Kidney epithelial cell (primary cell): ENCODE data around the gene ANXA9. TPM values are rescaled to one million over a fixed set of nuclear protein-coding genes. Genes with fewer than 3 reads are reported as not detected.
A peak's percentile ranks its signal among the peaks of the same experiment; 100 is the strongest.

Experiments used
- DNase-seq: peaks from one replicate; pipeline ENCODE4 v3.0.0-alpha.2; 2010; ENCODE audit warnings: low read depth
- H3K27me3 ChIP-seq: 2 replicates; pipeline ENCODE4 v1.6.0; 2011; ENCODE audit warnings: low read length; ENCODE audit not compliant: control insufficient read depth, insufficient read depth
- H3K36me3 ChIP-seq: 2 replicates; pipeline ENCODE4 v1.5.1; 2011; ENCODE audit warnings: low read length; ENCODE audit not compliant: control insufficient read depth, insufficient read depth
- H3K4me3 ChIP-seq: 2 replicates; pipeline ENCODE4 v1.5.1; 2011; ENCODE audit warnings: low read depth, mild to moderate bottlenecking, control low read depth, low read length
- CTCF ChIP-seq: IDR thresholded peaks from 2 replicates; pipeline ENCODE4 v1.5.1; 2011; ENCODE audit warnings: mild to moderate bottlenecking, moderate library complexity, low read length, control low read depth, inconsistent platforms; ENCODE audit not compliant: insufficient read depth, poor library complexity, severe bottlenecking
- total RNA-seq: library from RNA; depleted of rRNA; stranded (reverse); fragments of >200 nt; gene quantifications from 2 replicates; pipeline ENCODE4 v1.2.3, GENCODE V29; 2015

The ANXA9 gene
- total RNA-seq, 1 donor from 2014 or later: 1.3 TPM

- no peak overlapping the region for H3K4me3 ChIP-seq
- no peaks in the 10 kb centered on the region for H3K36me3 ChIP-seq
- no peaks in the 10 kb centered on the region for H3K27me3 ChIP-seq
- DNase-seq: no peak
- TF ChIP-seq CTCF: no peak
These were observed 9.6 kb upstream of the ANXA9 start for GRCh38 chr1:150972417-150972940.

GRCh38 chr1:150973258-150973835, 8.7 kb upstream of the ANXA9 start:
- Histone ChIP-seq H3K4me3 (peak overlapping the region; percentile 63), H3K36me3 (no peaks in the 10 kb centered on the region), H3K27me3 (no peaks in the 10 kb centered on the region)
- DNase-seq: no peak
- no peak for TF ChIP-seq CTCF

- peak overlapping the region; percentile 63 for H3K4me3 ChIP-seq
- no peaks in the 10 kb centered on the region for H3K27me3 ChIP-seq
- no peaks in the 10 kb centered on the region for H3K36me3 ChIP-seq
- TF ChIP-seq CTCF: no peak
- DNase-seq: no peak
These were observed 8.1 kb upstream of the ANXA9 start for GRCh38 chr1:150973836-150974579.

- Histone ChIP-seq H3K4me3 (peak within 1 kb of the TSS; percentile 63), H3K36me3 (no peaks in the 10 kb centered on the region), H3K27me3 (no peaks in the 10 kb centered on the region)
- no peak for TF ChIP-seq CTCF
- no peak for DNase-seq
These were observed 7.3 kb upstream of the ANXA9 start, which contains the start of gene CERS2 for GRCh38 chr1:150974580-150975478. TSS of gene CERS2 (minus strand) at chr1:150974835. CDS start at chr1:150969090, 5,745 bp downstream.

- no peak overlapping the region for H3K4me3 ChIP-seq
- no peaks in the 10 kb centered on the region for H3K27me3 ChIP-seq
- no peaks in the 10 kb centered on the region for H3K36me3 ChIP-seq
- TF ChIP-seq CTCF: no peak
- DNase-seq: no peak
These were observed 5.7 kb upstream of the ANXA9 start for GRCh38 chr1:150976401-150976821.
